ENCODE data around the gene SYT17. TPM values are rescaled to one million over a fixed set of nuclear protein-coding genes. Genes with fewer than 3 reads are reported as not detected.

SYT17 gene
- total RNA-seq, 1 experiment from 2014 or later: 36.6 TPM

GRCh38 chr16:19182481-19182880, 14.4 kb downstream of the SYT17 start:
- H3K4me1 ChIP-seq (replicated peaks; ENCODE audit: insufficient read depth): peaks cover 31% of the 10 kb centered on the region
- peaks cover 3% of the 10 kb centered on the region; the same call in 1 of the 2 replicates for H3K79me2 ChIP-seq (ENCODE audit: low read depth)
- no peaks in the 10 kb centered on the region for H3K27me3 ChIP-seq (ENCODE audit: insufficient read depth, low read depth)
- H3K27ac ChIP-seq: no peak overlapping the region
- no peaks in the 10 kb centered on the region for H3K9me2 ChIP-seq (ENCODE audit: insufficient read depth)
- H3K4me3 ChIP-seq: no peak overlapping the region
- intact Hi-C loops (cut with micrococcal nuclease; ENCODE audit: unreplicated experiment): loop anchor here (5.0 kb wide), 2 partner anchors 195 to 340 kb away; partner anchors contain the start of genes CCP110 and GDE1
- no peaks in the 10 kb centered on the region for H4K20me1 ChIP-seq (ENCODE audit: insufficient read depth)
- H3K4me2 ChIP-seq: no peak overlapping the region
- DNase-seq: no peak
- CTCF ChIA-PET: interaction anchor here (0.6 kb wide), 1 partner anchor 100 kb away, joined by 4 read pairs; no protein-coding TSS in a partner anchor
- POLR2A ChIA-PET (ENCODE audit: unreplicated experiment): no interaction called here
- H3K36me3 ChIP-seq (ENCODE audit: low read depth): peaks cover 9% of the 10 kb centered on the region; the same call in 1 of the 2 replicates
- H3F3A ChIP-seq (ENCODE audit: insufficient read depth, low read depth): peaks cover 18% of the 10 kb centered on the region; the same call in 1 of the 2 replicates
- H2AFZ ChIP-seq: no peak overlapping the region
- BruUV-seq (replicated peaks): no TSS peak
- no peaks in the 10 kb centered on the region for H3K9me3 ChIP-seq (ENCODE audit: insufficient read depth, low read depth)
- TF ChIP-seq EZH2 (IDR thresholded peaks at IDR 0.05; ENCODE audit: low read depth): no peak
- TF ChIP-seq, protein P1, sequence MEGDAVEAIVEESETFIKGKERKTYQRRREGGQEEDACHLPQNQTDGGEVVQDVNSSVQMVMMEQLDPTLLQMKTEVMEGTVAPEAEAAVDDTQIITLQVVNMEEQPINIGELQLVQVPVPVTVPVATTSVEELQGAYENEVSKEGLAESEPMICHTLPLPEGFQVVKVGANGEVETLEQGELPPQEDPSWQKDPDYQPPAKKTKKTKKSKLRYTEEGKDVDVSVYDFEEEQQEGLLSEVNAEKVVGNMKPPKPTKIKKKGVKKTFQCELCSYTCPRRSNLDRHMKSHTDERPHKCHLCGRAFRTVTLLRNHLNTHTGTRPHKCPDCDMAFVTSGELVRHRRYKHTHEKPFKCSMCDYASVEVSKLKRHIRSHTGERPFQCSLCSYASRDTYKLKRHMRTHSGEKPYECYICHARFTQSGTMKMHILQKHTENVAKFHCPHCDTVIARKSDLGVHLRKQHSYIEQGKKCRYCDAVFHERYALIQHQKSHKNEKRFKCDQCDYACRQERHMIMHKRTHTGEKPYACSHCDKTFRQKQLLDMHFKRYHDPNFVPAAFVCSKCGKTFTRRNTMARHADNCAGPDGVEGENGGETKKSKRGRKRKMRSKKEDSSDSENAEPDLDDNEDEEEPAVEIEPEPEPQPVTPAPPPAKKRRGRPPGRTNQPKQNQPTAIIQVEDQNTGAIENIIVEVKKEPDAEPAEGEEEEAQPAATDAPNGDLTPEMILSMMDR (conservative IDR thresholded peaks at IDR 0.05): no peak

DNA sequence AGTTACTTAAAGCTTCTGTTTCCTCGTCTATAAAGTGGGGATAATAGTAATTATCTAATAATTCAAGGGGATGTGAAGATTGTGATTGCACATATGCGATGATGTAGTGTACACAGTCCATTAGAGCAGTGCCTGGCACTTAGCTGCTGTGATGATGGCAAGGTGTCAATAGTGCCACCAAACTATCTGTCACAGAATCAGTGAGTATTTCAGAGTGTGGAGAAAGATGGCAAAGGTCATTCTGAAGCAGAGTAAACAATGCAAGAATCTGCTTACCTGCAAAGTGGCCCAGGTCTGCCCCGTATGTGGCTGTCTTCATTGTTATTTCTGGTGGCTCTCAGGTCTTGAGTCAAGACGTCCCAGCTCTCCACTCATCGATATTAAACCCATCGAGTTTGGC, 15.1 kb downstream of the SYT17 start:
- BruUV-seq (replicated peaks): no TSS peak
- no peaks in the 10 kb centered on the region for H3K9me3 ChIP-seq (ENCODE audit: insufficient read depth, low read depth)
- H3F3A ChIP-seq (ENCODE audit: insufficient read depth, low read depth): peaks cover 18% of the 10 kb centered on the region; the same call in 1 of the 2 replicates
- no peak overlapping the region for H3K4me2 ChIP-seq
- DNase-seq: no peak
- H3K4me3 ChIP-seq: no peak overlapping the region
- H3K9me2 ChIP-seq (ENCODE audit: insufficient read depth): no peaks in the 10 kb centered on the region
- H3K27me3 ChIP-seq (ENCODE audit: insufficient read depth, low read depth): no peaks in the 10 kb centered on the region
- peak overlapping the region; percentile 71; the same call in 1 of the 2 replicates for H3K27ac ChIP-seq
- TF ChIP-seq, protein P1 (conservative IDR thresholded peaks at IDR 0.05): no peak
- TF ChIP-seq EZH2 (IDR thresholded peaks at IDR 0.05; ENCODE audit: low read depth): no peak
- H3K79me2 ChIP-seq (ENCODE audit: low read depth): peaks cover 3% of the 10 kb centered on the region; the same call in 1 of the 2 replicates
- ChIA-PET CTCF (interaction anchor here (0.6 kb wide), 1 partner anchor 101 kb away, joined by 4 read pairs; no protein-coding TSS in a partner anchor), POLR2A (ENCODE audit: unreplicated experiment) (no interaction called here)
- peaks cover 31% of the 10 kb centered on the region for H3K4me1 ChIP-seq (replicated peaks; ENCODE audit: insufficient read depth)
- H3K36me3 ChIP-seq (ENCODE audit: low read depth): peaks cover 15% of the 10 kb centered on the region; the same call in 1 of the 2 replicates
- no peaks in the 10 kb centered on the region for H4K20me1 ChIP-seq (ENCODE audit: insufficient read depth)
- intact Hi-C loops (cut with micrococcal nuclease; ENCODE audit: unreplicated experiment): loop anchor here (5.0 kb wide), 2 partner anchors 194 to 339 kb away; partner anchors contain the start of genes CCP110 and GDE1
- no peak overlapping the region for H2AFZ ChIP-seq

- Histone ChIP-seq H3K9me3 (ENCODE audit: insufficient read depth, low read depth) (no peaks in the 10 kb centered on the region), H3K4me3 (no peak overlapping the region), H2AFZ (no peak overlapping the region), H3K4me2 (peak overlapping the region; percentile 46), H3F3A (ENCODE audit: insufficient read depth, low read depth) (peaks cover 18% of the 10 kb centered on the region; the same call in 1 of the 2 replicates), H3K9me2 (ENCODE audit: insufficient read depth) (no peaks in the 10 kb centered on the region), H3K79me2 (ENCODE audit: low read depth) (peaks cover 3% of the 10 kb centered on the region; the same call in 1 of the 2 replicates), H3K27ac (peak overlapping the region; percentile 71), H3K36me3 (ENCODE audit: low read depth) (peaks cover 15% of the 10 kb centered on the region; the same call in 1 of the 2 replicates), H4K20me1 (ENCODE audit: insufficient read depth) (no peaks in the 10 kb centered on the region), H3K4me1 (replicated peaks; ENCODE audit: insufficient read depth) (peaks cover 26% of the 10 kb centered on the region), H3K27me3 (ENCODE audit: insufficient read depth, low read depth) (no peaks in the 10 kb centered on the region)
- BruUV-seq (replicated peaks): TSS peak; percentile 55
- TF ChIP-seq, protein P1 (conservative IDR thresholded peaks at IDR 0.05): no peak
- no peak for TF ChIP-seq EZH2 (IDR thresholded peaks at IDR 0.05; ENCODE audit: low read depth)
- POLR2A ChIA-PET (ENCODE audit: unreplicated experiment): interaction anchor here (0.6 to 0.7 kb wide), 2 partner anchors 107 to 200 kb away, joined by 4 to 22 read pairs; no protein-coding TSS in a partner anchor
- DNase-seq: no peak
- intact Hi-C loops (cut with micrococcal nuclease; ENCODE audit: unreplicated experiment): loop anchor here (5.0 kb wide), 2 partner anchors 192 to 337 kb away; partner anchors contain the start of genes CCP110 and GDE1
- CTCF ChIA-PET: interaction anchor here (0.5 to 0.6 kb wide), 2 partner anchors 187 to 318 kb away, joined by 3 to 4 read pairs; no protein-coding TSS in a partner anchor
Observed at GRCh38 chr16:19184823-19185509, 16.9 kb downstream of the SYT17 start.

Data from PC-9 (cell line).